GF-D8 (cell line): ENCODE data around the gene PANX1.
"Not testable (repeated sequence)": the region's sequence is repeated elsewhere in the genome, so short reads cannot be mapped to it uniquely, and the experiment has no call there.

Source experiments
- DNase-seq: peaks from one replicate; lab custom pipeline; 2025; lab: John Stamatoyannopoulos, UW

Gene PANX1, protein sequence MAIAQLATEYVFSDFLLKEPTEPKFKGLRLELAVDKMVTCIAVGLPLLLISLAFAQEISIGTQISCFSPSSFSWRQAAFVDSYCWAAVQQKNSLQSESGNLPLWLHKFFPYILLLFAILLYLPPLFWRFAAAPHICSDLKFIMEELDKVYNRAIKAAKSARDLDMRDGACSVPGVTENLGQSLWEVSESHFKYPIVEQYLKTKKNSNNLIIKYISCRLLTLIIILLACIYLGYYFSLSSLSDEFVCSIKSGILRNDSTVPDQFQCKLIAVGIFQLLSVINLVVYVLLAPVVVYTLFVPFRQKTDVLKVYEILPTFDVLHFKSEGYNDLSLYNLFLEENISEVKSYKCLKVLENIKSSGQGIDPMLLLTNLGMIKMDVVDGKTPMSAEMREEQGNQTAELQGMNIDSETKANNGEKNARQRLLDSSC

DNA sequence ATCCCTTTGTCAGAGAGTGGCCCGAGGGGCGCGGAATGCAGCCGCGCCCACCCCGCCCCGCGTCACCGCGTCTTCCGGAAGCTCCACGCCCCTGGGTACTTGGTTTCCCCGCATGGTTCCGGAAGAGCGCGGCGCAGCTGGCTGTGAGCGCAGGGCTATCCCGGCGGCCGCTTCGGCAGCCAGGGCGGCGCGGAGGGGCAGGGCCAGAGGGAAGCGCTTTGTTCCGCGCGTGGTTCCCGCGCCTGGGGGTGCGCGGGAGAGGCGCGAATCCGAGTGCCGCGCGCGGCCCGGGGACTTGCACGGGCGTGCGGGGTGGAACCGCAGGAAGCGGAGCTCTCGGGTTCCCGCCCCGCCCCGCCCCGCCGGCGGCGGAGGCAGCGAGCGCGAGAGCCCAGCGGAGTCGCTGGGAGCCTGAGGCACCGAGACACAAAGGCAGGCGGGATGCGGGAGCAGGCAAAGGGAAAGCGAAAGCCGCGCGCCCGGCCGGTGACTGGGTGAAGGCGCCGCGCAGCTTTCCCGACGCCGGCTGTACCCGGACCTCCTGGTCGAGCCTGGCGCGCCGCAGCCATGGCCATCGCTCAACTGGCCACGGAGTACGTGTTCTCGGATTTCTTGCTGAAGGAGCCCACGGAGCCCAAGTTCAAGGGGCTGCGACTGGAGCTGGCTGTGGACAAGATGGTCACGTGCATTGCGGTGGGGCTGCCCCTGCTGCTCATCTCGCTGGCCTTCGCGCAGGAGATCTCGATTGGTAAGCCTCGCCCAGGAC lies at the start of gene PANX1:
Gene PANX1 (plus strand): TSS at position 96 of the 766 bp plus-strand sequence. CDS start 472 bp downstream, at position 568.
- DNase-seq = no peak

DNA sequence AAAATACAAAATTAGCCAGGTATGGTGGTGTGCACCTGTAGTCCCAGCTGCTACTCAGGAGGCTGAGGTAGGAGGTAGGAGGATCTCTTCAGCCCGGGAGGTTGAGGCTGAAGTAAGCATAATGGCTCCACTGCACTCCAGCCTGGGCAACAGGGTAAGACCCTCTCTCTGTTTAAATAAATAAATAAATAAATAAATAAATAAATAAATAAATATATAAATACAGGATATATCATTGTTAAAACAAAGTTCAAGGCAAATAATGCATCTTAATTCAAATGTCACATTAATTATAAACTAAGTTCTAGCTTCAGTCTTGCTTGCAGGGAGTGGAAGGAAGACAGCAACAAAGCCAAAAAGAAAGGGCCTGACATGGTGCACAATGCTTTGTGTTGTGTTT lies 44.5 kb upstream of the PANX1 start:
- no peak for DNase-seq

DNA sequence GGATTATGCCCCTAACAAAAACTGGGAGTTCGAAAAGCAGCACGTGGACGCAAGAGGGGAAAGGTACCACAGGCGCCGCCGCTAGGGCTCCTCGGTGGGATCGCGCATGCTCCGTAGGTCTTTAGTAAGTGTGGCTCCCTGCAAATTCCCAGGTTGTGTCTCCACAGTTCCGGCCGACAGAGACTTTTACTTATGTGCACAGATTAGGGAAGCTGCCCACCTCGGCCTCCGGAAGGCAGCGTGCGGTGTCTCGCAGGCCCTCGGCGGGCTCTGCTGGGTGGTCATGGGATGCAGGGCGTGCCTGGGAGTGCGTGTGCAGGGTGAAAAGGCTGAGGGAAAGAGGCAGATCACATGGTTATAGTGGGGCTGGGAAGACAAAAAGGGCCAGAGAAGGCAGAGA lies 39.7 kb upstream of the PANX1 start:
- DNase-seq = no peak

DNA sequence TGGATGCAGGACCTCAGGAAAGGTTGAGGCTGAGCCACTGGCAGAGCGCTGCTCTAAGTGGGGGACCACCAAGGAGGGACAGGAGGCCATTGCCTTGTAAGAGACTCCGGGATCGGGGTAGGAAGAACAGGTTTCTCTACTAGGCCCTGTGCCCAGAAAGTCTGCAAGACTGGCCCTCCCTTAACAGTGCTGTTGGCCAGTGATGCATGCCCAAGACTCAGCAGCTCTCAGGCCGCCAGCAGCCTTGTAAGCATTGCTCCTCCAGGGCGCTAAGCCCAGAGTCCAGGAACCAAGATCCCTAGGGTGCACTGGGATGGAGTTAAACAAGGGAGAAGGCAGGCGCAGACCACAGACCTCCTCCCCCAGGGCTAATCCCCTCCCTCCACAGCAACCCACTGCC lies 39.3 kb upstream of the PANX1 start:
- no peak for DNase-seq

DNA sequence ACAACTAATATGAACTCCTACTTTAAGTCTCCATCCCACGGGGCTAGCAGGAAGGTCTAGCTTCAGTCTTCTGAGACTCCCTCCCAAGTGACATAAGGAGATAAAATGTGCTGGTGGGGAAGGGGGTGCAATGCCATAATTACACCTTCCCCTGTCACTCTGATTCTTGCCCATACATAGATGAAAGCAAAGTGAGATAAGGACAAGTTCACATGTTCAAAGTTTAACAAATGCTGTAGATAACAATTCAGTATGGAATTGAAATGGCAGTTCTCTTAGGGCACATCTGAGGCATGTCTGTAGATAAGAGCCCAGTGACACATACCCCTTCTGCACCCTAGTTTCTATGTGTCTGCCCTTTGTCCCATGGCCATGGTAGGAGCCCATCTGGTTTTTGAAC lies 38.2 kb upstream of the PANX1 start:
- DNase-seq = no peak

DNA sequence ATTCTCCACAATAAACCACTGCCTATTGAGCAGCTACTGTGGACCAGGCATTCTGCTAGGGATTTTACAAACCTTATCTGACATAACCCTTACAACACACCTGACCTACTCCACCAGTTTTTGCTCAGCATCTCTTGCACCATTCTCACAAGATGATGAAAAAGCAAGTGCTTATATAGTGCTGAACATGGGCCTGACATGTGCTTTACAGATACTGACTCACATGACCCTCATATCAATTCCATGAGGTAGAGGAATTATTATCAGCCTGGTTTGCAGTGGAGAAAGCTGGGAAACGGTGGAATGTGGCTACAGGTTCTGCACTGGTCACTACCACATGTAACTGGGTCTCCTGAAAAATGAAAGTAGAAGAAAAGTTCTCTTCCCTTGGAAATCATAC lies 37.5 kb upstream of the PANX1 start:
- no peak for DNase-seq

DNA sequence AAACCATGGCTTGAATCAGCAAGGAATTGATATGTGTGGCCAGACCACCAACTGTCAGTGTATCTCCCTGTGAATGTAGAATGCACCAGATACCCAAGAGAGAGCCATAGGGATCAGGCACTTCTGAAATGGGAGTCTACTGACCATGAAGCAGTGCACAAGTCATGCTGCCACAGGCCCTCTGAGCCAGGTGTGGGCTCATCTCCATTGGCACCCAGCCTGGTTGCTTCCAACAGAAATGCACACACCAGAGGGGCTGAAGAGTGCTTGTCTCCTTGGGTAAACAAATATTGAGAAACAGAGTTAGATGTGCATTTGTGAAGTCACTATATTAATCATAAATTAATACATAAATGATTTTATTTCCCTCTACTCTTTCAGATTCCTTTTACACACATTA lies 28.4 kb upstream of the PANX1 start:
- no peak for DNase-seq

DNA sequence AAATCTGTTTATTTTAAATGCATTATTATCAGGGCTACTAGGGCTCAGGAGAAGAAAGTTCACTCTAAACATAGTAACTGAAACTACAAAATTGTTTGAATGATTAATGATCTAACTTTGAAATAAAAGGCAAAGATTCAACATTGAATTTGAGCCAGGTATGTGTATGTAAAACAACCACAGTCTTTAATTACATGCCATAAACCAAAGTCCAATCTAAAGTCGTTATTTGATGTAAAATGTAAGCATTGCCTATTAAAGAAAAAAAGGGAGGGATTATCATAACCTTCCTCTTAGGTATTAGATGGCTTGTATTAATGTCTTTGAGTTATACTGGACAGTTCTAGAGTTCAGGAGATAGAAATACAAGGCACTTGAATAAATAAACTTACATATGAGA lies 25.2 kb upstream of the PANX1 start:
- DNase-seq = no peak

DNA sequence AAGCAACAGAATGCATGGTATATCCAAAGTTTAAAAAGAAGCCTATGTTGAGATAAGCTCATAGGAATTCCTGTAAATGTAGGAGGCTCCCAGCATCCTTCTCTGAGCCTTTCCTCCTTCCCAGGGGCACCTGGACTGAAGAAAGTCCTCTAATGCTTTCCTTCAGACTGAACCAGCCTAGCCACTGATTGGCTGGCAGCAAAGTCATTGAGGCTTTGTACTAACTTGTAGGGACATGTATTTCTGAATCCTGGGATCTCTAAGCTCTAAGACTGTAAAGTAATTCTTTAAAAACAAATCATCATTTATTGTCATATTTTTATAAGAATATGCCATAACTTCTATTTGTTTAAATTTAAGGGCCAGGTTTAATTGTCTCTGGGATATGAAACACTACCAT lies 23.9 kb upstream of the PANX1 start:
- DNase-seq = no peak

DNA sequence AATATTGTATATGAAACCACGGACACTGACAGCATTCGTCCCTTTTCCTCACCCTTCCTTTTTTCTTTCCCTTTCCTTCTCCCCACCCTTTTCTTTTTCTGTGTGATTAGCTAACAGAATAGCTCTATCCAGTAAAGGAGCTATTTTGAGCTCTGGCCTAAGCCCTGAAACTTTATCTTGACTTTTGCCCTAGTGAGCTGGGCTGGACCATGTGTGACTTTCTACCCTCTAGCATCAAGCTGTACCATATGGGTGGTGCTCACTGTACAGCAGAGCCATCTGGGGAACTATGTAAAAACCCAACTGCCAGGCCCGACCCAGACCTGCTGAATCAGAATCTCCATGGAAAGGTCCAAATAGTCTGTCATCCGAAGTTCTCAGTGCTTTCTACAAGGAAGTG lies 21.9 kb upstream of the PANX1 start:
- no peak for DNase-seq

DNA sequence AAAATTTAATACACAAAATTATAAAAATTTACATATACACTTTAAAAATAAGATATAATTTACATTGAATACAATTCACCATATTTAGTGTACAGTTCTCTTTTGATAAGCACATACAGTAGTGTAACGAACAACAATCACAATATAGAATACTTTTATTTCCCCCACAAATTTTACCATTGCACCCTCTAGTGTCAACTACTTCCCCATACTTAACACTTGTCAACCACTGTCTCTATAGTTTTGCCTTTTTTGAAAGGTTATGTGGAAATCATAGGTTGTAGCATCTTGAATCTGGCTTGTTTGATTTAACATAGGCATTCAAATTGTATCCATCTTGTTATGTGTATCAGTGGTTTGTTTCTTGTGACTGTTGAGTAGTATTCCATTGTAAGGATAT lies 21.3 kb upstream of the PANX1 start:
- DNase-seq = no peak

DNA sequence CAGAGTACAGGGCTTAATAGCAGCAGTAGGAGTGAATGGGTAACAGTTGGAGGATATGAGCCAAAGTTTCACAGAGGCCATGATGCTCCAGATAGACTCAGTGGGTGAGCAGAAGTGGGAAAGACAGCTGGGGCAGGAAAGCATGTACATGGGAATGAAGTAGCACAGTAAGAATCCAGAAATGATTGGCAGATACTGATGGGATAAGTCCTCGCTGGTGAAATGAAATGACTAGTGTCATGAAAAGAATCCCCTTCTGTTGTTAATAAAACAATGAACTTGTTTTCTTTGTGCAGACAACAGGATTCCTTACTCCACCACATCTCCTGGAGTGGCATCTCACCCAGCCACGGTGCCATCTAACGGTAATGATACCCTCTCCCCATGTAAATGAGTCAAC lies 17.4 kb upstream of the PANX1 start:
- no peak for DNase-seq

DNA sequence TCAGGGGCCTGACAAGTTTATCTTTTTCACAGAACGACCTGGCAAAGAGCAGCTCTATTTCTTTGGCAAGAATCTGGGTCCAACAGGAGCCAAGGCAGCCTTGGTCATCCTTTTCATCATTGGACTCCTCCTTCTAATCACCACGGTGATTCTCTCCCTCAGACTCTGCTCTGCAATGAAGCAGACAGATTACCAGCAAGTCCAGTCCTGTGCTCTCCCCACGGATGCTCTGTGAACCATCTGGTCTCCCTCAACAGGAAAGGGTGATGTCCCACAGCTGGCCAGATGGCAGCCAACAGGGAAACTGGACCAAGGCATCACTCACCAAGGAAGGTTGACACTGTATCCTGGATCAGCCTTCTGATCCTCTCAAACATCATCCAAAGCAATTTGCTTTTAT lies 17.0 kb upstream of the PANX1 start:
- no peak for DNase-seq

DNA sequence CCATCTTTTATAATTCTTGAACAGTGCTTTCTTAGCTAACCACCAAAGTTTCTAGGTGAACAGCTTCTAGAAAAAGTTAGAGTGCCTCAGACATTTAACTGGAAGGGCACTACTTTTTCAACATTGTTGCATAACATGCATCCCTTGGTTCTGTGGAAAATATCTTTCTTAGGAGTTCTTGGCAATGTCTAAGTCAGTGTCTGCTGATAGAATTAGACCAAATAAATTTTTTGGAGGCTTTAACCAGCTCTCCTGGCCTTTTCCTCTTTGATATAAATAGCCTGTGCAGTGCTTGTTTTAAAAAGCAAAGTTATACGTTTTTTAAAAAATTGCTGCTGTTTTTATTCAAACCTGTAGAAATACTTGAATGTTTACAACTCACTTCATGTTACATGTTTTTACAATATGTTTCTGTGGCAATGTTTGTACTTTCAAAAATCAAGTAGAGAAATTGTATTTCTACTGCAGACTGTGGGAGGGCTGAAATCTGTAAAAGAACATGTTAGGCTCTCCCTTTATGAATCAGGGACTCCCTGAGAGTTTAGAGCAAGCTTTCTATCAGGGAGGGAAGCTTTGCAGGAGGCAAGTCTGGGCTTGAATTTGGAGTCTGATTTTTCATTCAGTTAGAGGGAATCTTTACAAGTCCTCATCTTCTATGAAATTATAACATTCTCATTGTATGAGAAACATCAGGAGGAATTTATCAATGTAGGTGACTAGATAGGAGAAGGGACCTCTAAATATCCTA lies 16.3 kb upstream of the PANX1 start:
- no peak for DNase-seq

DNA sequence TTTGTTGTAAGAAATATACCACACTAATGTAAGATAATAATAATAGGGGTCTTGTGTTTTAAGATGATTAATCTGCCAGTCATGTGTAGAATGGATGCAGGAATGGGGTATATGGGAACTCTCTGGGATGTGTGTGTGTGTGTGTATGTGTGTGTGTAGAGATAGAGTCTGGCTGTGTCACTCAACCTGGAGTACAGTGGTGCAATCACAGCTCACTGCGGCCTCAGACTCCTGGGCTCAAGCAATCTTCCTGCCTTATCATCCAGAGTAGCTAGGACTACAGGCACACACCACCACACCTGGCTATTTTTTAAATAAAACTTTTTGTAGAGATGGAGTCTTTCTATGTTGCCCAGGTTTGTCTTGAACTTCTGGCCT lies 11.5 kb upstream of the PANX1 start:
- DNase-seq = no peak

DNA sequence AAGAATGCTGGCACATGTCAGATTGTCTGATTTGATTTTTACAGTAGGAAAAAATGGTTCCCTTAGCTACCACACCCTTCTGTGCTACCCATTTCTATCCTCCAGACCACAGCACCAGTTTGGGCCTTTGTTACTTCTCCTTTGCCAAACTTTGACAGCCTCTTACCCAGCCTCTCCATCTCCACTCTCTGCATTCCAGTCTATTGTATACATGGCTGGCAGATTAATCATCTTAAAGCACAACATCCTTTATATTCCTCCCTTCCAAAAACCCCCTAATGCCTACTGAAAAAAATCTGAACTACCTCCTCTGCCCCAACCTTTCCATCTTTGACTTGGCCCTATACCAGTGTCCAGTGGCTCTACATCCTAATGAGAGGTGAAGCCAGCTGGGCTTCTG lies 10.8 kb upstream of the PANX1 start:
- no peak for DNase-seq

DNA sequence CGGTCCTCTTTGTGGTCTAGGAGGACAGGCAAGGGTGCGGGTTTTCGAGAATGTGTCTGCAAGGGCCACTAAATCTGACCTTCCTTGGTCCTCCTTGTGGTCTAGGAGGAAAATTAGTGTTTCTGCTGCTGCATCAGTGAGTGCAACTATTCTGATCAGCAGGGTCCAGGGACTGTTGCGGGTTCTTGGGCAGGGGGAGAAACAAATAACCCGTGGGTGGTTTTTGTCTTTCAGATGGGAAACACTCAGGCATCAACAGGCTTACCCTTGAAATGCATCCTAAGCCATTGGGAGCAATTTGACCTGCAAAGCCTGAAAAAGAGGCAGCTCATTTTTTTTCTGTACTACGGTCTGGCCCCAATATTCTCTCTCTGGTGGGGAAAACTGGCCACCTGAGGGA lies 9.0 kb upstream of the PANX1 start:
- DNase-seq = not testable (repeated sequence)

DNA sequence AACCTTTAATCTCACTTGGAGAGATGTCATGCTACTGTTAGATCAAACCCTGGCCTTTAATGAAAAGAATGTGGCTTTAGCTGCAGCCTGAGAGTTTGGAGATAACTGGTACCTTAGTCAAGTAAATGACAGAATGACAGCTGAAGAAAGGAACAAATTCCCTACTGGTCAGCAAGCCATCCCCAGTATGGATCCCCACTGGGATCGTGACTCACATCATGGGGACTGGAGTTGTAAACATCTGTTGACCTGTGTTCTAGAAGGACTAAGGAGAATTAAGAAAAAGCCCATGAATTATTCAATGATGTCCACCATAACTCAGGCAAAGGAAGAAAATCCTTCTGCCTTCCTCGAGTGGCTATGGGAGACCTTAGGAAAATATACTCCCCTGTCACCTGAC lies 8.1 kb upstream of the PANX1 start:
- DNase-seq = not testable (repeated sequence)

DNA sequence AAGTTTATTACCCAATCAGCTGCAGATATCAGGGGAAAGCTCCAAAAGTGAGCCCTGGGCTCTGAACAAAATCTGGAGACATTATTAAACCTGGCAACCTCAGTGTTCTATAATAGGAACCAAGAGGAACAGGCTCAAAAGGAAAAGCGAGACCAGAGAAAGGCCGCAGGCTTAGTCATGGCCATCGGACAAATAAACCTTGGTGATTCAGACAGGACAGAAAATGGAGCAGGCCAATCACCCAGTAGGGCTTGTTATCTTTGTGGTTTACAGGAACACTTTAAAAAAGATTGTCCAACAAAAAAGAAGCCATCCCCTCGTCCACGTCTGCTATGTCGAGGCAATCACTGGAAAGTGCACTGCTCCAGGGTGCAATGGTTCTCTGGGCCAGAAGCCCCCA lies 7.7 kb upstream of the PANX1 start:
- DNase-seq = no peak

DNA sequence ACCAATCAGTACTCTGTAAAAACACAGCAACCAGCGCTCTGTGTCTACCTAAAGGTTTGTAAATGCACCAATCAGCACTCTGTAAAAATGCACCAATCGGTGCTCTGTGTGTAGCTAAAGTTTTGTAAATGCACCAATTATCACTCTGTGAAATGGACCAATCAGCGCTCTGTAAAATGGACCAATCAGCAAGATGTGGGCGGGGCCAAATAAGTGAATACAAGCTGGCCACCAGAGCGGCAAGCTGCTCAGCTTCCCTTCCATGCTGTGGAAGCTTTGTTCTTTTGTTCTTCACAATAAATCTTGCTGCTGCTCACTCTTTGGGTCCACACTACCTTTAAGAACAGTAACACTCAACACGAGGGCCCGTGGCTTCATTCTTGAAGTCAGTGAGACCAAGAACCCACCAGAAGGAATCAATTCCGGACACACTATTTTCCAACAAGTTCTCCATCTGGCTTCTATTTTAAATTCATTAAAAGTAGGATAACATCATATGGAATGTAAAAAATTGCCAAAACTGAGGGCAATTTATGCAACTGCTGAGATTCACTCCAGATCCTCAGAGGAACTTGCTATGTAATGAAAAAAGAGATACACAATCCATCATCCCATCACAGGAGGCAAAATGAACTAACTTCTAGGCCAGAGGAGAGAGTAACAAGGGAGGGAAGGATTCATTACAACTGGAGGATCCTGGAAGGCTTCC lies 3.1 kb upstream of the PANX1 start:
- no peak for DNase-seq

DNA sequence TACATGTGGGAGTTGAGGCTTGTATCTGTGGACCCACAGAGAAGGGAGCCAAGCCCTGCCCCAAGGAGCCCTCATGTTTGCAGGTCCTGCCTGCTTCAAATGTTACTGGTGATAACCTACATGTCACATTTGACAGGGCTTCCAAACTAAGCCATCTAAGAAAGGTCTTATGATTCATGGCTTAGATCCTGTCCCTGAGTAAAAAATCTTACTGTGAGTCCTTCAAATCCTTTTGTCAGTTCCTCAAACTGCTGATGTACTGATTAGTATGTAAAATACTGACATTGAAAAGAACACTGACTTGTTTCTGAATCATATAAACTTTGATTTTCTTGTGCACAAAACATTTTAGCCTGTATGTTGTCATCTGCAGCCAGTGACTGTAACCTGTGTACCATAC lies 1.0 kb upstream of the PANX1 start:
- DNase-seq = no peak

DNA sequence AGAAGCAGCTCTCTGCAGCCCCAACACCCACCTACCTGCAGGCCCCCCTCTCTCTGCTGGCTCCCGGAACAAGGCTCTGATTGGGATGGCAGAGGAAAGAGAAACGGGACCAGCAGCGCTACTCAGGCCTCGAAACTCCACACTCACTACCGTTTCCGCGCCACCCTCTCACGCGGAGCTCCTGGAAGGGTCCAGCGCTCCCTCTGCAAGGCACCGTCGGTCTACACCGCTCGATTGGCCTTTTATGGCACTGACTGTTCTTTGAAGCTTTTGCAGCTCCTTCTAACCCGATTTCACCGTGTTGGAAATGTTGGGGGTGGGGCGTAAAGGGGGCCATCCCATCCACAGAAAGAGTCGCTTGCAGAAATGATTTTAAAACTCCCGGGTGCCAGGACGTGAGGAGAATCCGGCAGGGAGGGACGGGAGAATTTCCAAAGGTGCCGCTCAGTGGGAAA lies 323 bp upstream of the PANX1 start:
- no peak for DNase-seq
